Stimulated activated CD4-positive, alpha-beta T cell treated with anti-CD3 and anti-CD28 coated beads, TNF-alpha, amount 100 ng/mL, for 4 hours (primary cell): ENCODE results near the gene GUK1.
"Not testable (repeated sequence)": the region's sequence is repeated elsewhere in the genome, so short reads cannot be mapped to it uniquely, and the experiment has no call there.

Experiments
- DNase-seq, 3 experiments: peaks; one replicate each; pipeline ENCODE4 v3.0.0-alpha.2; 2020; ENCODE audit warnings: low read depth in 3 of 3

GUK1 gene

DNA sequence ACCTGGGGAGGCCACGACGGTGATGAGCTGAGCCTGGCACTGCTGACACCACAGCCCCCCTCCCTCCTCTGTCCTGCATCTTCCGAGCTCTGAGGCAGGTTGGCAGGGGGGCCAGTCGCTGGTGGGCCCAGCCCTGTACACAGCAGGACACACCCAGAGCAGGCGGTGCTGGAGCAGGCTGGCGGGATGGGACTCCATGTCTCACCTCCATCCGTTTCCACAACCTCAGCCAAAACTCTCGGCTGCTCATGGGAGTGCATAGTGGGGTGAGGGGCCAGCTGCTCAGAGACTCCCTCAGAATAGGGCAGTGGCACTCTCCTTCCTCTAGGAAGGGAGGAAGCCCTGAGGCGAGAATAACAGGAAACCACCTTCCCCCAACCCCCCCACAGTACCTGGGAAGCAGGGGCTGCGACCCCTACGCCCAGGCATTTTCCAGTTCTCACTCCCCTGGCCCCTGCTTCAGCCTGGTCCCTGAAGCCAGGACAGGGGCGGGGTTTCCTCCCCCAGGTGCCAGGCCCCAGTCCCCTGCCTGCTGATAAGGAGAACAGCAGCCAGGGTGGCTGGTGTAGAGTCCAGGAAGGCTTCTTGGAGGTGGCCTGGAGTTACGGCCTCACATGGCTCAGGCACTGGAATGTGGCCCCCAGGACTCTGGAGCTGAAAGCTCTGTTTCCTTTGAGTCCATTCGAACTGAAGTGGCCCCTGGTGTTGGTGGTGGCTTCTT, 22.4 kb downstream of the GUK1 start:
- DNase-seq: no peak

DNA sequence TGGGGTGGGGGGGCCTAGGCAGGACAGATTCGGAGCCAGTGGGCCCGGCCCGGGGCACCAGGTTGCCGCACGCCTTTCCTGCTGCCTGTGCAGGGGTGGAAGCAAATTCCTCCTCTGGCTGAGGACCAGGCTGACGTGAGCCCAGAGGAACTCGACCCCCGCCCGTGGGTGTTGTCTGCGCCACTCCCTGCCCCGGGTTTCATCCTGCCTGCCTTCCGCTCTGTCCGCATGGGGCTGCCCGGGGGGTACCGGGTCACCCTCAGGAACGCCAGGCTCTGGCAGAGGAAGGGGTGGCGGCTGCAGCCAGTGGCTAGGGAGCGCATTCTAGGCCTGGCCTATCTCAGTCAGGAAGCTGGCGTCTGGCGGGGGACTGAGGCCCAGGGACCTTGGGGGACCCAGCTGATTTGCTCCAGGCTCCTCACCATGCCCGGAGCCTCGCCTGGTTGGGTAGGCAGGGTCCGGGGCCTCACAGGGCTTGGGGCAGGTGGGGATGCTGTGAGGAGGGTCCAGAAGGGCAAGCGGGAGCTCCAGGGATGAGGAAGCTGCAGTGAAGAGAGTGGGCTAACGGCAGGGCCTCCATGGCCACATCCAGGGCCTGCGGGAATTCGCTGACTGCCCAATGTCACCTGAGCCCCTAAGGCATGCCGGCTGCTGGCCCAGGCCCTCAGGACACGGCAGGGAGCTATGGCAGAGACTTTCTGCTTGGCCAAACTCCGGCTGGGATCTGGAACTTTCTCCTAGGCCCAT, 23.1 kb downstream of the GUK1 start:
- DNase-seq: no peak

GRCh38 chr1:228163776-228164519, 23.9 kb downstream of the GUK1 start:
- DNase-seq: no peak

GRCh38 chr1:228164561-228165371, 24.7 kb downstream of the GUK1 start:
- DNase-seq: no peak

DNA sequence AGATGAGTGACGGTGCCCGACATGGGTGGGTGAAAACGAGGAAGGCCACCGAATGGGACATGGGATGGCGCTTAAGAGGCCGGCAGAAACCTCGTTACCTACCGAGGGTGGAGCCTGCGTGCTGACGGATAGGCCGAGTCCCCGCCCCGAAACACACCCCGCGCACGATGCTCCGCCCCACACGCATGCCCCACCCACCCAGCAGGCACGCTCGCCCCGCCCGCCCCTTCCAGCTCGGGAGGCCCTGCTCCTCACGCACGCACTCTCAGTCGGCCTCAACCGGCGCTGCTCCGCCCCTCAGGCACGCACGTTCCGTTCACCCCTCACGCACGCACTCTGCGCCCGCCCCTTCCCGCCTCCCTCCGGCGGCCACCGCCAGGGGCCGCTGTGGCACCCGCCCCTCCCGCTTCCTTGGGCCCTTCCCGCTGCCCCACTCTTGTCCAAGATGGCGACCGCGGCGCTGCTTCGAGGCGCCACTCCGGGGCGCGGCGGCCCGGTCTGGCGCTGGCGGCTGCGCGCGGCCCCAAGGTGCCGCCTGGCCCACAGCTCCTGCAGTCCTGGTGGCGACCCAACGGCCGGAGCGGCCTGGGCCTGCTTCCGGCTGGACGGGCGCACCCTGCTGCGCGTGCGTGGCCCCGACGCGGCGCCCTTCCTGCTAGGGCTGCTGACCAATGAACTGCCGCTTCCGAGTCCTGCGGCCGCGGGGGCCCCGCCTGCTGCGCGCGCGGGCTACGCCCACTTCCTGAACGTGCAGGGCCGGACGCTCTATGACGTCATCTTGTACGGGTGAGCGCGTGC, 25.5 kb downstream of the GUK1 start, which contains the start of gene IBA57:
TSS of gene IBA57 (plus strand) at position 433 of the 798 bp plus-strand sequence. CDS start at position 446, 13 bp downstream.
- peak; percentile 99 to 100 (median 100) for DNase-seq

GRCh38 chr1:228166170-228166936, 26.3 kb downstream of the GUK1 start:
- peak in 2 of 3 experiments; percentile 24 to 26 for DNase-seq

GRCh38 chr1:228168563-228169270, 28.6 kb downstream of the GUK1 start:
- DNase-seq: no peak

GRCh38 chr1:228169345-228169744, 29.3 kb downstream of the GUK1 start:
- no peak for DNase-seq

GRCh38 chr1:228170666-228171065, 30.6 kb downstream of the GUK1 start:
- no peak for DNase-seq

- no peak for DNase-seq
Observed at GRCh38 chr1:228171221-228171891, 31.3 kb downstream of the GUK1 start.

DNA sequence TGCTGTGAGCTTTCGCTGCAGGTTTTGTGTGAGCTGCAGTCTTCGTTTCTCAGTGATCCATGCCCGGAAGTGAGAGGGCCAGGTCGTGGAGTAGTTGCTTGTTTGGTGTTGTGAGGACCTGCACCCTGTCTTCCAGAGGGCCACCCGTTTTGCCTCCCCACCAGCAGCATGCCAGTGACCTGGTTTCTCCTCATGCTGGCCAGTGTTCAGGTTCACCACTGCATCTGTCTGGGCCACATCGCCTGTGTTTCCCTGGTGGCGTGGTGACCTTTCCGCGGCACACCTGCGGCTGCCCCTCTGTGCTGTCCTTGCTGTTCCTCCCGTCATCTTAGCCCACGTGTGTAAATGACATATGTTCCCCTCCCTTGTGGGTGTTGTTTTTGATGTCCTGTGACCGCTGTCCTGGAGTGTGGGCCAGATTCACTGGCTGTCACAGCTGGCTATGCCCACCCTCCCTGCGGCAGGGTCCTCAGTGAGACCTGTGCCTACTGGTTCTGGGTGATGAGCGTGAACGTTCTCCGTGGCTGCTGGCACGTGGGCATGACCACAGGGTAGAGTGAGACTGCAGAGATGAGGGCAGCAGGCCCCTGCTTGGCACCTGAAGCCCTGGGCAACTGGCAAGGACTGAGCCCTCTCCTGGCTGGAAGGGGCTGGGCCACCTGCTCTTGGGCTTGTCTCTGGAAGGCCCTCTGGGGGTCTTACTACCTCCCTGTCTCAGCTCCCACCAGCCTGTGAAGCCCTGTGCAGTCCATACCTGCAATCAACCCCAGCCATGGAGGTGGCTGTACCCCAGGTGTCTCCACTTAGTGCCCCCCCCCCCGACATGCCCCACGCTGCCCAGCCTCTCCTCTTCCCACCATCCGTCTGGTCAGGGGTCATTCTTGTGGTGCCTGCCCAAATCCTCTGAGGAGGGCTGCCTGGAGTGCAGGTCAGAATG, 32.8 kb downstream of the GUK1 start:
- no peak for DNase-seq

DNA sequence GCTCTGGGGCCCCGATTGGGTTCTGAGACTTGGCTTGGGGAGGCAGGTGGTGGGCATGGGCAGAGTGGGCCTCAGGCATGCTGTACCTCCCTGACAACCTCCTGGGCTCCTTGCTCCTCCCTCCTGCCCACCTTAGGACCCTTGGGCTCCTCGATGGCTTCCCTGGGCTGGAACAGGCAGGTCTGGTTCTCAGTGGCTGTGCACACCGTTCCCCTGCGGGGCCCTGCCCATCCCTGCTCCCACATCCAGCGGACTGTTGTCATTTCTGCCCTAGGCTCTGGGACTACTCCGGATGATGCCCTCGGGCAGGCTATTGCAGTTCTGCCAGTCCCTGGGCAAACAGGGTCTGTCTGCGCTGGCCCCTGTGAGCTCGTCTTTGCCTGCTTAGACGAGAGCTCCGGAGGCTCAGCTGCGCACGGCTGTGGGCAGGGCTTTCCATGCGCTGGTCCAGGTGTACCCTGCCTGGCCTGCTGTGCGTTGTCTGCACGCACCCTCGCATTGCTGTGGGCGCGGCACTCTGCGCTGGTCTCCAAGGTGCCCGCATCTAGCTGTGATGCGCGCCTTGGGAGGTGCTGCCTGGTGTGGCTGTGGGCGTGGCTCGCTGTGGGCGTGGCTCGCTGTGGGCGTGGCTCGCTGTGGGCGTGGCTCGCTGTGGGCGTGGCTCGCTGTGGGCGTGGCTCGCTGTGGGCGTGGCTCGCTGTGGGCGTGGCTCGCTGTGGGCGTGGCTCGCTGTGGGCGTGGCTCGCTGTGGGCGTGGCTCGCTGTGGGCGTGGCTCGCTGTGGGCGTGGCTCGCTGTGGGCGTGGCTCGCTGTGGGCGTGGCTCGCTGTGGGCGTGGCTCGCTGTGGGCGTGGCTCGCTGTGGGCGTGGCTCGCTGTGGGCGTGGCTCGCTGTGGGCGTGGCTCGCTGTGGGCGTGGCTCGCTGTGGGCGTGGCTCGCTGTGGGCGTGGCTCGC, 33.7 kb downstream of the GUK1 start:
- DNase-seq: not testable (repeated sequence)

- no peak for DNase-seq
Observed at GRCh38 chr1:228174482-228175315, 34.6 kb downstream of the GUK1 start.

- no peak for DNase-seq
Observed at GRCh38 chr1:228175316-228176023, 35.4 kb downstream of the GUK1 start.

- DNase-seq: no peak
Observed at GRCh38 chr1:228176024-228176395, 35.9 kb downstream of the GUK1 start.
